ENCODE data around the gene PMEPA1.

- no peak for TF ChIP-seq CTCF (tag by site-specific recombination; IDR thresholded peaks at IDR 0.05)
- TF ChIP-seq, protein P1, sequence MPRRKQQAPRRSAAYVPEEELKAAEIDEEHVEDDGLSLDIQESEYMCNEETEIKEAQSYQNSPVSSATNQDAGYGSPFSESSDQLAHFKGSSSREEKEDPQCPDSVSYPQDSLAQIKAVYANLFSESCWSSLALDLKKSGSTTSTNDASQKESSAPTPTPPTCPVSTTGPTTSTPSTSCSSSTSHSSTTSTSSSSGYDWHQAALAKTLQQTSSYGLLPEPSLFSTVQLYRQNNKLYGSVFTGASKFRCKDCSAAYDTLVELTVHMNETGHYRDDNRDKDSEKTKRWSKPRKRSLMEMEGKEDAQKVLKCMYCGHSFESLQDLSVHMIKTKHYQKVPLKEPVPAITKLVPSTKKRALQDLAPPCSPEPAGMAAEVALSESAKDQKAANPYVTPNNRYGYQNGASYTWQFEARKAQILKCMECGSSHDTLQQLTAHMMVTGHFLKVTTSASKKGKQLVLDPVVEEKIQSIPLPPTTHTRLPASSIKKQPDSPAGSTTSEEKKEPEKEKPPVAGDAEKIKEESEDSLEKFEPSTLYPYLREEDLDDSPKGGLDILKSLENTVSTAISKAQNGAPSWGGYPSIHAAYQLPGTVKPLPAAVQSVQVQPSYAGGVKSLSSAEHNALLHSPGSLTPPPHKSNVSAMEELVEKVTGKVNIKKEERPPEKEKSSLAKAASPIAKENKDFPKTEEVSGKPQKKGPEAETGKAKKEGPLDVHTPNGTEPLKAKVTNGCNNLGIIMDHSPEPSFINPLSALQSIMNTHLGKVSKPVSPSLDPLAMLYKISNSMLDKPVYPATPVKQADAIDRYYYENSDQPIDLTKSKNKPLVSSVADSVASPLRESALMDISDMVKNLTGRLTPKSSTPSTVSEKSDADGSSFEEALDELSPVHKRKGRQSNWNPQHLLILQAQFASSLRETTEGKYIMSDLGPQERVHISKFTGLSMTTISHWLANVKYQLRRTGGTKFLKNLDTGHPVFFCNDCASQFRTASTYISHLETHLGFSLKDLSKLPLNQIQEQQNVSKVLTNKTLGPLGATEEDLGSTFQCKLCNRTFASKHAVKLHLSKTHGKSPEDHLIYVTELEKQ (tag by site-specific recombination; IDR thresholded peaks at IDR 0.05; ENCODE audit: borderline replicate concordance) = no peak
- TF ChIP-seq ZNF202 (tag by site-specific recombination; IDR thresholded peaks at IDR 0.05; ENCODE audit: borderline replicate concordance) = no peak
These were observed 15.3 kb downstream of the PMEPA1 start for GRCh38 chr20:57694481-57694880.
